ENCODE data around the gene TAF5L. TPM values are rescaled to one million over a fixed set of nuclear protein-coding genes. Genes with fewer than 3 reads are reported as not detected.
"Not testable (repeated sequence)": the region's sequence is repeated elsewhere in the genome, so short reads cannot be mapped to it uniquely, and the experiment has no call there.

TAF5L gene
- total RNA-seq, 2 donors from 2014 or later: 25.7 to 27.0 TPM

DNA sequence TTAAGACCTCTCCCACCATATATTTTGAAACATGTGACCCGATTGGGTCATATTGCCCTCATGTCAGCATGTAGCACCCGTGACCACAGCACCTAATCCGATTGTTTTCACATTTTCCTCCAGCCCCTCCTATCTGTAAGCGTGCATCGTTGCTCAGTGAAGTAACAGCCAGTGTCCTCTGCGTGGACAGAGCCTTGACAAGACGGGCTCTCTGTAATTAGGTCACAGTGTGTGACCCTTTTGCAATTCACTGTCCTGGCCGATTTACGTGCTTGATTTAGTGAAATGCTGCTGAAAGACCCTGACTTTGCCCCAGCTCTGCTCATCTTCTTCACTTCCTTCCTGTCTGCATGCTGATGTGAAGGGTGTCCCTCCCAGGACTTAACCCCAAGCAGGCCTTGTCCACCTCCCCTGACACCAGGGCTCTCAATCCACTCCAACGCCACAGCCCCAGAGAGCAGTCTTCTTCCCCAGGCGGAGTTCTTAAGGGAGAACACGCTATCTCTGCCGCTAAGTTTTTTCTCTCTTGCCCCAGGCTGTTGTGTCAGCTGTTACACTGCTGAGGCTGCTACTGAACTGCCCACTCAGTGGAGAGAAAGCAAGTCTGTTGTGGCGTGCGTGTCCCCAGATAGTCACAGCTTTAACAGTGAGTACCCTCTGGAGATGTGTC lies 19.5 kb upstream of the TAF5L start:
- DNase-seq (ENCODE audit: low spot score): no peak
- intact Hi-C loops (cut with DNase I): no loop called here

DNA sequence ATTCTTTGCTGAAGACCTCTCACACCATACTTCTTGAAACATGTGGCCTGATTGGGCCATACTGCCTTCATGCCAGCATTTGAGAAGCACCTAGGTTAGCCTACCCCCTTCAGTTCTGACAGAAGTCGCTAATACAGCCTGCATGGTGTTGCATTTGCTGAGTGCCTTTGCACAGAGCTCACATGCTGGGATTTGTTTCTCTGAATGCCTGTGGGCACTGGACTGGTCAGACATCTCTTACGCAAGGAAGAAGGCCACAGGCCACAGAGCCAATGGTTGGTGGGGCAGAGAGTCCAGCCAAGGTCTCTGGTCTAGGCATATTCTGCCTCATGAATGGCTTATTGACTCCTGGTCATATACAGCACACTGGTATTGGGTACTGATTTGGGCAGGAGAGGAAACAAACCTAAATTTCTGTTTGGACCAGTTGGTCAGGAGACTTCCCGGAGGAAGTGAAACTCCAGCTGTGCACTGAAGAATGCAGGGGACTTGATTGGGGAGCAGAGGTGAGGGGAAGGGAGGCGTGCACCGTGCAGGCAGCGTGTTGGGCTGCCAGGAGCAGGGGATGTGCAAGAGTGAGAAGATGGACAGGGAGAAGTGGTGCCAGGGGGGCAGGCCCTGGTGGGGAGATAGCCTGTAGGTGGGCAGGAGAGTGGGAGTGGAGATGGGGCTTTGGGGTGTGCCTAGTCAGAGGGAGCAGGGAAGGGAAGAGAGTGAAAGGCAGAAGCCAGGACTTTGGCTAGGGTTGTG lies 18.2 kb upstream of the TAF5L start:
- no peak for DNase-seq (ENCODE audit: low spot score)
- intact Hi-C loops (cut with DNase I): no loop called here

DNA sequence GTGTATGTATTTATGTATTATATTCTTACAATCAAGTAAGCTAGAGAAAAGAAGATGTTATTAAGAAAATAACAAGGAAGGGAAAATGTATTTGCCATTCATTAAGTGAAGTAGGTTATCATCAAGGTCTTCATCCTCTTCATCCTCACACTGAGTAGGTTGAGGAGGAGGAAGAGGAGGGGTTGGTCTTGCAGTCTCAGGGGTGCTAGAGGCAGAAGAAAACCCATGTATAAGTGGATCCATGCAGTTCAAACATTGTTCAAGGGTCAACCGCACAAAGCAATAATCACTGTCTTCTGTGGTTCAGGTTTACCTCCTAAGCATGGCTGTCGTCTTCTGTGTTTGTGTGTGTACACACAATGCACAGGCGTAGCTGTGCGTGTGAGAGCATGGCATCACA lies 17.0 kb upstream of the TAF5L start:
- no peak for DNase-seq (ENCODE audit: low spot score)
- intact Hi-C loops (cut with DNase I): no loop called here

DNA sequence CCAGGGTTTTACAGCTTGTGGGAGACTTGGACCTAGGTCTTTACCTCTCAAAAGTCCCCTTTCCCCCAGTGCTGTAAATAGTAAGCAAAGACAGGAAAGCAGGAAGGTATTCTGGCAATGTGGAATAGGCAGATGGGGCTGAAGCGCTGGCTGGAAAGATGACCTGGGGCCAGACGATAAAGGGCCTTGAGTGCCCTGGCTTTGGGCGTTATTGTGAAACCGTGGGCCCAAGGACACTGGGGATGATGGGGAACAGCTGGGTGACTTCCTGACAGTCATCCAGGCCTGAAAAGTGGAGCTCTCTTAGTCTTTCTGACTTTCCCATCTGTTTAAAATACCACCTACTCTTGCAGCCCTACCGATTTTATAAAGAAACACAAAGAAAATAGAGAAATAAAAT lies 16.5 kb upstream of the TAF5L start:
- DNase-seq (ENCODE audit: low spot score): no peak
- intact Hi-C loops (cut with DNase I): no loop called here

DNA sequence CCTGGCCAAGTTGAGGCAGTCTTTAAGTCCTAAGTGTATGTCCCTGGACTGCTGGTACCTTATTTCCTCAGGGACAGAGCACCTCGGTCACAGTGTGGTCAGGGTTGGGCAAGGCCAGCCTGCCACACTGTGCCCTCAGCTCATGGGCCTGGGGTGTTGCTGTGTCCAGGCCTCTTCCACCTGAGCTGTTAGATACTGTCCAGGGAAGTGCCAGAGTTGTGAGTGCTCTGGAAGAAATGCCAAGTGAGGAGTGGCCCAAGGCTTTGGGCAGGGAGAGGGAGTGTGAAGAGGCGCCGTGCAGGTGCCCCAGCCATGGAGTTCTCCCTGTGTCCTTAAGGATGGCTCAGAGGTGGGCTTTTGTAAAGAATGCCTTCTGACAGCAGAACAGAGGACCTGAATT lies 15.4 kb upstream of the TAF5L start:
- intact Hi-C loops (cut with DNase I): no loop called here
- no peak for DNase-seq (ENCODE audit: low spot score)

DNA sequence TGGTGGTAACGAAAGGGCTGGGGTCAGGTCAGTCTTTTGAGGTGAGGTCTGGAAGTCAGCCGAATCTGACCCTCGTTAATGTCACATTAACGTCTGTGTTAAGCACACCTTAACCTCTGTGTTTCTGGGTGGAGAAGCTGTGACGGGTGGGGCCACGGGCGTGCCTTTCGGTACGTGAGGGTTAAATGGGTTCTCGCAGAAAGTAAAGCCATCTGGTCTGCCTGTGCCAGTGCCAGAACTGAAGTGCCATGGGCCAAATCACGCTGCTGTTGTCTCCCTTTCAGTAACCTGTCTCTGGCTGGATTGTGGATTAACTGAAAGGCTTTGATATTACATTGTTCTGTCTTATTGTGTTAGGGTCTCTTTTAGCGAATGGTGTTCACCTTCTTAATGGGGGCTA lies 14.5 kb upstream of the TAF5L start:
- intact Hi-C loops (cut with DNase I): no loop called here
- no peak for DNase-seq (ENCODE audit: low spot score)

DNA sequence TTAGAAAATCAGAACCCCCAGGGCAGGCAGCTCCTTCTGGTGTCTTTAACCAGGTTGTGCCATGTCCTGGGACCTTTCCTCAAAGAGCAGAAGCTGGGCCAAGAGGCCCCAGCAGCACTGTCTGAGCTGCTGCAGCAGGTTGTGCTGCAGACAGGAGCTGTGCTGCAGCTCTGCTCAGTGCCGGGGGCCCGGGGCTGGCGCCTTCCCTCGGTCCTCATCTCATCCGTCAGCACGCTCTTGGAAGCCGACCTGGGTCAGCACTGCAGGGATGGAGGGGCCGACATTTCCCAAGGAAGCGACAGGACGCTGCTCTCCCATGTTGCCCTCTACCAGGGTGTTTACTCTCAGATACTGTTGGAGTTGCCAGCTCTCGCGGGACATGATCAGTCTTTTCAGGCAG lies 11.8 kb upstream of the TAF5L start:
- no peak for DNase-seq (ENCODE audit: low spot score)
- intact Hi-C loops (cut with DNase I): no loop called here

DNA sequence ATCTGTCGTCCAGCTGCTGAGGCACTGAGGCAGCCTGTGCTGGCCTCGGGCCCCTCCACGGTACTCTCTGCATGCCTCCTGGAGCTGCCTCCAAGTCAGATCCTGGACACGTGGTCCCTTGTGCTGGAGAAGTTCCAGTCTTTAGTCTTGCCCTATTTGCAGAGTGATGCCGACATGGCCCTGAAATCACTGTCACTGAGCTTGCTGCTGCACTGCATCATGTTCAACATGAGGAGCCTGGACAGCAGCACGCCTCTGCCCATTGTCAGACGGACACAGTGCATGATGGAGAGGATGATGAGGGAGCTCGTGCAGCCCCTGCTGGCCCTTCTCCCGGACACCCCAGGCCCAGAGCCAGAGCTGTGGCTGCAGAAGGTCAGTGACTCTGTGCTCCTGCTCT lies 10.1 kb upstream of the TAF5L start:
- no peak for DNase-seq (ENCODE audit: low spot score)
- intact Hi-C loops (cut with DNase I): no loop called here

DNA sequence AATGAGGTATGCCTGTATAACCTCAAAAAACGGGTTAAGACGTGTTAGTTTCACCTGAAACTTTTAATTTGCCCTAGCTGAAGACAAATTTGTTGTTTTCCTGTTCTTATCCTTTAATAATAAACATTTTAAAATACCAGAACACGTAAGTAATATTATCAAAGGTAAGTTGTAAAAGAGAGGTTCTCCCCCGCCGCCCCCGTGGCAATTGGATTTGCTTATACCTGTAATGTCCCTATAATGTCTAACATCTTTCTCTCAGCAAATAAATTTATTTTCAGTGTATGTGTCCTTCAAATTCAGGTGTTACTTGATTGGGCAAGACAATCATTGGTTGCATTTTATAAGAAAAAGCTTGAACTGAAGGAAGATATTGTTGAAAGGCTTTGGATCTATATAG lies 6.0 kb upstream of the TAF5L start:
- intact Hi-C loops (cut with DNase I): no loop called here
- no peak for DNase-seq (ENCODE audit: low spot score)

DNA sequence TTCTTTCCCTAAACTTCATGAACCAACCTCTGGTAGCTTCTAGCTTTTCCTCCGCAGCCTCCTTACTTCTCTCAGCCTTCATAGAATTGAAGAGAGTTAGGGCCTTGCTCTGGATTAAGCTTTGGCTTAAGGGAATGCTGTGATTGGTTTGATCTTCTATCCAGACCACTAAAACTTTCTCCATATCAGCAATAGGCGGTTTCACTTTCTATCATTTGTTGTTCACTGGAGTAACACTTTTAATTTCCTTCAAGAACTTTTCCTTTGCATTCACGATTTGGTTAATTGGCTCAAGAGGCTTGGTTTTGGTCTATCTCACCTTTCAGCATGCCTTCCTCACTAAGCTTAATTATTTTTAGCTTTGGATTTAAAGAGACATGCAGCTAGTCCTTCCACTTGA lies 5.2 kb upstream of the TAF5L start:
- intact Hi-C loops (cut with DNase I): no loop called here

DNA sequence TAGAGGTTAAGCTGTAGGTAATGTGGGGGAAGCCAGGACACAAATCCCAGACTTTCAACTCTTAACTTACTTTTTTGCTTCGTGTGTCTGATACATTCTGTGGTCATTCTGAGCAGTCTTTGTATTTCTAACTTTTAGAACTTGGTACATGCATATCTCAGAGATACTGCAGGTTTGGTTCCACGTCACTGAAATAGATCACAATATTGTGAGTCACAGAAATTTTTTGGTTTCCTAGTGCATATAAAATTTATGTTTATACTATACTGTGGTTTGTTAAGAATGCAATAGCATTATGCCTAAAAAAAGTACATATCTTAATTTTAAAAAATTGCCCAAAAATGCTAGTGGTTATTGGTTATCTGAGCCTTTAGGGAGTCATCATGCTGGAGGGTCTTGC lies 3.3 kb upstream of the TAF5L start:
- intact Hi-C loops (cut with DNase I): loop anchor here in 1 of 2 donors (5.0 kb wide), 1 partner anchor 72 kb away; the partner anchor contains the start of gene ABCB10
- no peak for DNase-seq (ENCODE audit: low spot score)

More for the DNA sequence above, 5.2 kb upstream of the TAF5L start:
- DNase-seq (ENCODE audit: low spot score): no peak

DNA sequence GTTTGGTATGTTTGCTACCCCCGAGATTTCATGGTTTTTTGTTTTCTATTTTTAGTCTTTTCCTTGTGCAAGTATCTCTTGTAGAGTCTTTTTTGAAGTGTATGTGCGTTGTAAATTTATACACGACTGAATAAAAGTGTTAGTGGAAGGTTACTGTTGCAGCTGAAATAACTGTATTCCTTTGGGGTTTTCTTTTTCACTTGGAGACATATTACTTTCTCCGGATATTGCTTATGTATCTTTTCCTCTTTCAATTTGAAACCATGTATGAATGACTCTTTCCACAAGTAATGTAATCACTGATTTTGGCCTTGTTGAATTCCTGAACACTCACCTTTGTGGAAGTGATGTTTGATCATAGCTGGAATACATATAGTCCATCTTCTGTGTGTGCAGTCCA lies 1.1 kb upstream of the TAF5L start:
- intact Hi-C loops (cut with DNase I): loop anchor here in 1 of 2 donors (5.0 kb wide), 1 partner anchor 70 kb away; the partner anchor contains the start of gene ABCB10
- no peak for DNase-seq (ENCODE audit: low spot score)

DNA sequence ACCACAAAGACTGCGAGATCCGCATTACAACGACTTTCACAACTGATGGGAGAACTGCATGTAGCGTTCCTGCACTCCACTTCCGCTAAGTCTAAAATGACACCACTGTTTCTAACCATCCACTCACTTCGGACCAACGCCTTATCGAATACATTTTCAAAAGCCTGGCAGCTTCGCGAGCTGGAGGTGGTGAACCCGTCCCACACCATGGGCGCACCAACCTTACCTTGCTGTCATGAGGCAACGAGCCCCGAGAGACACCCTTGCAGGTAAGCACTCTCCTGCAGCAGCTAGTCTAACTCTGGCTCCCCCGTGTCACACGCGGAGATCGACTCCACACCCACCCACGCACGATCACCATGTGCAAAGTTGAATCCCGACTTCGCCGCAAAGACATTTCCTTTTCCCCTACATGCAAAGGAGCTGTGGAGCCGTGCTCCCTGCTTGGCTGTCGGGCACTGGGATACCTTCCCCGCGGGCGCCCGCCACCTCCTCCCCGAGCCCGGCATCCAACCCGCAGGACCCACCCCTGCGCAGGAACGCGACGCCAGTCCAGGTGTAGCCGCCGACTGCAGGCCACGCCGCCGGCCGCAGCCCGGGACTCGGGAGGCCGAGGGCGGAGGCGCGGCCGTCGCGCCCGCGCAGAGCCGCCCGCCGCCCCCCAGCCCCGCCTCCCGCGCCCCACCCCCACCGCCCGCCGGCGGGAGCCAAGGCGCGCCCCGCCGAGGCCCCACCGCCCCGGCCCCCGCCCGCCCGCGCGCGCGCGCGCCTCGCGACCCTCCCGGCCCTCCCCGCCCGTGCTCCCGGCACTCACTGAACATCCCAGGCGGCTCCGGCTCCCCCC lies 629 bp downstream of the TAF5L start:
- intact Hi-C loops (cut with DNase I): loop anchor here in 1 of 2 donors (5.0 kb wide), 1 partner anchor 68 kb away; the partner anchor contains the start of gene ABCB10

DNA sequence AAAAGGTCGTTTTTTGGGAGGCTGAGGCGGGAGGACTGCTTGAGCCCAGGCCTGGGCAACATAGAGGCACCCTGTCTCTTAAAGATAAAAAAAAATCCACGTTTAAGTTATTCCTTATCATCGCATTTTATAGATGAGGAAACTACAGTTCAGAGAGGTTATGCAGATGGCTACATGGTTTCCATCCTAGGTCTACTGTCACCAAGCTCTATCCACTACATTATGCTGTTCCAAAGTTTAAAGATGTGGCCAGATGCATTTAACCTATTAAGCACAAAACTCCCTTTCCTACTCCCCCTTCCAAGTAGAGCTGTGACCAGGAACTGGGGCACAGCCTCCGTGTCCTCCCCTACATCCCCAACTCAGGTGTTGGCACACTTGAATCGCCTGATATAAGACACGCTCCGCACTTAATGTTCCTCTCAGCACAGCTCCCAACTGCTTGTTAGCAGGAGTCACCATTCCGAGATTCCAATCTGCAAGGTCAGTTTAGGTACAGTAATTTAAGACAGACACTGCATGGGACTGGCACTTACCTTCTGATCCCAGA lies 1.3 kb downstream of the TAF5L start:
- intact Hi-C loops (cut with DNase I): loop anchor here in 1 of 2 donors (5.0 kb wide), 1 partner anchor 67 kb away; the partner anchor contains the start of gene ABCB10

More for the DNA sequence above, 629 bp downstream of the TAF5L start:
- peak; percentile 81 for DNase-seq (ENCODE audit: low spot score)

DNA sequence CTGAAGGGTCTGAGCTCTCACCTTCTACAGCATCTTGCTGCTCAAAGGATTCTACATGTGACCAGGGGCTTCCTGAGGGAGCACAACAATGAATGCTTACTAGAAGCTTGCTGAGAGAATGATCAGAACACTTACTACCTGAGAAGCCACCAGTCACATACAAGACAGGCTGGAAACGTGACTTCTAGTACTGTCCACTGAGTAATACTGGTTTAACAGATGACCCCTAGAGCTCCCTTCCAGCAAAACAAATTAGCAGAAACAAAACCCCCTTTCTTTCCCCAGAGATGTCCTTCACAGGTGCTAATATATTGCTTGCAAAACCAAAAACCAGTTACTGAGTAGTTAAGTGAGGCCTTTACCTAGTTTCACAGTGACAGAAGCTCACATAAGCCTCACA lies 2.1 kb downstream of the TAF5L start:
- no peak for DNase-seq (ENCODE audit: low spot score)
- intact Hi-C loops (cut with DNase I): no loop called here

More for the DNA sequence above, 1.3 kb downstream of the TAF5L start:
- no peak for DNase-seq (ENCODE audit: low spot score)

DNA sequence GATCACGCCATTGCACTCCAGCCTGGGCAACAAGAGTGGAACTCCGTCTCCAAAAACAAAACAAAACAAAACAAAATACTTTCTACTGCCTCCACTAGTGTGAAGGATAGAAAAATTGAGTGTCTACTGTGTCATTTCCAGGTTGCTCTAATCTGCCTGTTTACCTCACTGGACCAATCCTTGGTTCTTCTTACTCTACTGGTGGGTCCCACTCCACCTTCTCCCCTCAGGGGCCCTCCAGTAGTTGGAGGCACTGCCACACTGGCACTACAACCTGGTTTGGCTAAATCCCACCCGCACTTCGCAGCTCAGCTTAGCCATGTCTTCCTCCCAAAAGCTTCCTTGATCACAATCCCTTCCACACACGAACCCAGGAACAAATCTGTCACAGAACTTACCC lies 2.7 kb downstream of the TAF5L start:
- no peak for DNase-seq (ENCODE audit: low spot score)
- intact Hi-C loops (cut with DNase I): no loop called here

DNA sequence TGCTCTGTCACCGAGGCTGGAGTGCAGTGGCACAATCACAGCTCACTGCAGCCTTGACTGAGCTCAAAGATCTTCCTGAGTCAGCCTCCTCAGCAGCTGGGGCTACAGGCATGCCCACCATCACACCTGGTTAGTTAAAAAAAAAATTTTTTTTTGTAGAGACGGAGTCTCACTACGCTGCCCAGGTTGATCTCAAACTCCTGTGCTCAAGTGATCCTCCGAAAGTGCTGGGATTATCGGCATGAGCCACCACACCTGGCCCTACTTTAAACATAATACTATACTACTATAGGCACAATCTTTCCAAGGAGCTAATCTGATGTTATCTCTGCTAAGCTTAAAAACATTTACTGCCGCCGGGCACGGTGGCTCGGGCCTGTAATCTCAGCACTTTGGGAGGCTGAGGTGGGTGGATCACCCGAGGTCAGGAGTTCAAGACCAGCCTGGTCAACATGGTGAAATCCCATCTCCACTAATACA lies 3.2 kb downstream of the TAF5L start:
- DNase-seq (ENCODE audit: low spot score); intact Hi-C loops (cut with DNase I): not testable (repeated sequence)

DNA sequence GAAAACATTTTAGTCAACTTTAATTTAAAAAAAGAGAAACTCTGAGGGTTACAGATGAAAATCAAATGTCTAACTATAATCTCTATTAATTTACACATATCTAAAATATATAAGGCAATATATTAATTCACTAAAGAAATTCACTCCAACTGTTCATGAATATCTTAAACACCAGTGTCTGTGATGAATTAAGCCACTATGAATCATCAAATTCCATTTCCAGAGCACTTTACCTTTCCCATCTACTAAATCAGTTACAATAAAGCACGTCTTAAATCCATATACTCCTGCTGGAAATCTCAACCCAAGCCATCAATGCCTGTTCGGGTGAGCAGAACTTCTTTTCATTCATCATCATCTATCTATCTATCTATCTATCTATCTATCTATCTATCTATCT lies 4.3 kb downstream of the TAF5L start:
- DNase-seq (ENCODE audit: low spot score): no peak
- intact Hi-C loops (cut with DNase I): no loop called here

DNA sequence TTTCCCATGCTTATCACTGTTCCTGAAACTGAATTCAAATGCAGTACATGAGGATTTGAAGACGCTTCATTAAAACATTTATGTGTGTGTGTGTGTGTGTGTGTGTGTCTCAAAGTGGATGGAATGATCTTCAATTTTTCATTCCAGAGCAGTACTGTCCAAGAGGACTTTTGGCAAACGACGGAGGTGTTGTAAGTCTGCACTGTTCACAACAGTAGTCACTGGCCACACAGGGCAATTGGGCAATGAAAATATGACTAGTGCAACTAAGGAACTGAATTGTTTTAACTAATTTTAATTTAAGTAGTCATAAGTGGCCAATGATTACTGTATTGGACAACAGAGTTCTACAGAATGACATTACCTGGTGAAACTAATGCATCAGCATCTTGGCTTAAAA lies 5.0 kb downstream of the TAF5L start:
- intact Hi-C loops (cut with DNase I): no loop called here
- no peak for DNase-seq (ENCODE audit: low spot score)
